ACC112 (cell line): Measurements from ENCODE around the gene TFDP1.
"Not testable (repeated sequence)": the region's sequence is repeated elsewhere in the genome, so short reads cannot be mapped to it uniquely, and the experiment has no call there.

Experiments
- H2AFZ ChIP-seq: fragments of 200-600 bp; sonication (generic); one replicate; pipeline ENCODE4 v1.6.0; 2017; ENCODE audit warnings: antibody characterized with exemption, low read length; ENCODE audit not compliant: unreplicated experiment
- H3K27ac ChIP-seq: fragments of 200-600 bp; sonication (generic); 2 replicates; pipeline ENCODE4 v1.5.1; 2014; ENCODE audit warnings: low read depth, mild to moderate bottlenecking, antibody characterized with exemption, low read length, moderate library complexity
- H3K27me3 ChIP-seq: fragments of 200-600 bp; sonication (generic); 2 replicates; pipeline ENCODE4 v1.6.1; 2014; ENCODE audit warnings: mild to moderate bottlenecking, antibody characterized with exemption, low read length, moderate library complexity, mixed read lengths; ENCODE audit not compliant: insufficient read depth
- H3K36me3 ChIP-seq: fragments of 200-600 bp; sonication (generic); 2 replicates; pipeline ENCODE4 v1.6.1; 2016; ENCODE audit warnings: mild to moderate bottlenecking, antibody characterized with exemption, low read length, moderate library complexity, mixed read lengths; ENCODE audit not compliant: insufficient read depth
- H3K4me1 ChIP-seq: fragments of 200-600 bp; sonication (generic); one replicate; pipeline ENCODE4 v1.6.1; 2016; ENCODE audit warnings: low read length, mixed read lengths; ENCODE audit not compliant: insufficient read depth, unreplicated experiment, control insufficient read depth
- H3K4me3 ChIP-seq: fragments of 200-600 bp; sonication (generic); 2 replicates; pipeline ENCODE4 v1.5.1; 2014; ENCODE audit warnings: mild to moderate bottlenecking, low read depth, low read length
- H3K79me2 ChIP-seq: fragments of 200-600 bp; sonication (generic); one replicate; pipeline ENCODE4 v1.6.0; 2016; ENCODE audit warnings: low read length; ENCODE audit not compliant: control insufficient read depth, unreplicated experiment, insufficient read depth

Gene TFDP1

DNA sequence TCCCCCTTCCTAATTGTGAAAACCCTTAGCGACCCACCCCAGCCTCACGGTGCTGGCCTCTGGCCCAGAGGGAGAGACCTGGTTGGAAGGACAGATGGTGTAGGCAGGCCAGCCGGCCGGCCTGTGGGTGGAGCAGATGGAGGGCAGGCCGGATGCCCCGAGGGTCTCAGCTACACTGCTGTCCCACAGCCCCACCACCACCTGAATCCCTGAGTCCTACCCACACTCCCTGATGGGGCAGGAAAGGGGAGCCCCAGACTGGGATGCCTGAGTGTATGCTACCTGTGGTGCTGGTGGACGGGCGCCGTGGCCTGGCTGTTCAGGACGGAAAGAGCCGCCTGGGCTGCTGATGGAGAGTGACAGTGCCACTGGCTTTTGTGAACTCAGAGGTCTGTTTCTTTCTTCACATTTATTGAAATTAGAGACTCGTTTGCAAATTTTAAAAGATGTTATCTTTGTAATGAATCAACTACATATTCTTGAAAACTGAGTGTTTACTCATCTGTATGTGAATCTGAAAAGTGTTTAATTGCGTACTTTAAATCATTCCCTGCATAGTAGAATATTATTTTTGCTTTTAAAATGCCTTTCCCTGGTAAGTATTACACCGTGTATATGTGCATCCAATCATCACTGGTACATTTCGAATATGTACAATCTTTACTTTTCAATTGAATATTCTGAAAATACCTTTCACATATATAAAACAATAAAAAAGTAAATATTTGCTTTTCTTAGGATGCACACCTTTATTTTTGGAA, 35.7 kb downstream of the TFDP1 start:
- Histone ChIP-seq H3K79me2 (peaks cover 59% of the 10 kb centered on the region), H2AFZ (no peak overlapping the region), H3K4me1 (no peaks in the 10 kb centered on the region), H3K27ac (no peak overlapping the region), H3K36me3 (peaks cover 9% of the 10 kb centered on the region; the same call in 1 of the 2 replicates), H3K27me3 (no peaks in the 10 kb centered on the region), H3K4me3 (no peak overlapping the region)

DNA sequence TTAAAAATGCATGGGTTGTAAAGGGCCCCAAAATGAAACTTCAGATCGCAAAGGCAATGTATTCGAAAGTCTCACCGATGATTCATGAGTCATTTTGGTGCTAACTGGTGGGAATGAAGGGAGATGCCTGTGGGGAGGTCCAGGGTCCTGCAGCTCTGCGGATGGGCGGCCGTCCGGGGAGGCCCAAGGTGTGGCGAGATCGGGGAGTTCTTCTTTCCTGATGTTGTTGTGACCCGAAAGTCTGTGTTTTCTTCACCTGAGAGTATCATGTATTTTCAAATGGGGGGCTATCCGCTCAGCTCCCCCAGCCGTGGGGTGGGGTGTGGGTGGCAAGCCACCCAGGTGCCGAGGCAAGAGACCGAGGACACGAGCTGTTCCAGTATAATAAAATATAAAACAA, 36.5 kb downstream of the TFDP1 start:
- Histone ChIP-seq H3K4me3 (no peak overlapping the region), H3K27me3 (no peaks in the 10 kb centered on the region), H3K36me3 (peaks cover 9% of the 10 kb centered on the region; the same call in 1 of the 2 replicates), H3K4me1 (no peaks in the 10 kb centered on the region), H3K79me2 (peaks cover 56% of the 10 kb centered on the region), H3K27ac (no peak overlapping the region), H2AFZ (no peak overlapping the region)

DNA sequence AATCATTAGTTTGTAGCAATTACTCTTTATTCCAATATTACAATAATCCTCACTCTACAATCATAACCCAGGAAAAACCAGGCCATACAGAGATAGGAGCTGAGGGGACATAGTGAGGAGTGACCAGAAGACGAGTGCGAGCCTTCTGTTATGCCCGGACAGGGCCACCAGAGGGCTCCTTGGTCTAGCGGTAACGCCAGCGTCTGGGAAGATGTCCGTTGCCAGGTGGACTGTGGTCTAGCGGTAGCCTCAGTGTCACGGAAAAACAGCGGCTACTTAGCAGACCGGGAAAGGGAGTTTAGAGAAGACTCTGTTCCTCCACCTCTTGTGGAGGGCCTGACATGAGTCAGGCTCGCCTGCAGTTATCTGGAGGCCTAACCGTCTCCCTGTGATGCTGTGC, 36.9 kb downstream of the TFDP1 start:
- not testable (repeated sequence) for H3K4me1 ChIP-seq, H3K4me3 ChIP-seq, H2AFZ ChIP-seq, H3K27ac ChIP-seq, H3K27me3 ChIP-seq, H3K36me3 ChIP-seq
- H3K79me2 ChIP-seq, result peaks cover 56% of the 10 kb centered on the region

DNA sequence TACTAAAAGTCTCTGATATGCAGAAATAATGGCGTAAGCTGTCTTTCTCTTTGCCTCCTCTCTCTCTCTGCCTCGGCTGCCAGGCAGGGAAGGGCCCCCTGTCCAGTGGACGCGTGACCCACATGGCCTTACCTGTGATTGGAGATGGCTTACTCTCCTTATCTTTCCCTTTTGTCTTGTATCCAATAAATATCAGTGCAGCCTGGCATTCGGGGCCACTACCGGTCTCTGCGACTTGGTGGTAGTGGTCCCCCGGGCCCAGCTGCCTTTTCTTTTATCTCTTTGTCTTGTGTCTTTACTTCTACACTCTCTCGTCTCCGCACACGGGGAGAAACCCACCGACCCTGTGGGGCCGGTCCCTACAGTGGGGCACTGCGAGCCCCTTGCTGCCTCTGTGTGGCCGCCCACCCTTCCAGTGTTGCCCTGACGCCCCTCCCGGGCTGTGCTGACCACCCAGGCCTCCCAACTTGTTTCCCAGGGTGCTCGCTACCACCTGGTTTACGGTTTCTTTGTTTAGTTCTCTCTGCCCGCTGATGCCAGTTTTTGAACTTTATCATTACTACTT, 37.5 kb downstream of the TFDP1 start:
- H3K4me1 ChIP-seq, H3K4me3 ChIP-seq, H3K27ac ChIP-seq, H2AFZ ChIP-seq, H3K27me3 ChIP-seq: not testable (repeated sequence)
- peaks cover 14% of the 10 kb centered on the region; the same call in 1 of the 2 replicates for H3K36me3 ChIP-seq
- H3K79me2 ChIP-seq, result peaks cover 57% of the 10 kb centered on the region

DNA sequence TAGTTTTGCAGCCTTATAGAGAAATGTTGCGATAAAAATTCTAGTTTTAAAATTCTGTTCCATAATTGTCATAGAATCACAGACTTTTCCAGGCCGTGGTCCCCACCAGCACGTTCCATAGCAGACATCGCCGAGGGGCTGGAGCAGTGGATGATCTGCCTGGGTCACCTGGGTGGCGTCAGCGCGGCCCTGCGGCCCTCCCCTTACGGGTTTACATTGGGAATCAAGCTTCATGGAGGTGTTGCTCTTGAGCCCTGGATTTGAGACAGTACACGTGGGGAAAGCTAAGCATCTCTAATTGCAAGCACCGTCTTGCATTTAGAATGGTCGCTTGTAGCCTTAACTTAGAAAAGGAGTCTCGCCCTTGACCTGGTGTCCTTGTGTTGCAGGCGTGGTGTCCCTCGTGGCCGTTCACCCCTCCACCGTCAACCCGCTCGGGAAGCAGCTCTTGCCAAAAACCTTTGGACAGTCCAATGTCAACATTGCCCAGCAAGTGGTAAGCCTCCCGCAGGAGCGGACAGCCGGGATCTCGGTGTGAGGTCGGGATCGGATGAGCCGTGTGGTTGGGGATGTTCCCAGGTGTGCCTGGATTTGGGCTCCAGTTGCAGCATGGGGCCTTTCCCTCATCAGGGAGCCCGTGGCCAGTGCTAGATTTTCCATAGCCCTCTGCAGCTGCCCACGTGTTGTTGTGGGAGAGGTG, 38.4 kb downstream of the TFDP1 start:
- no peak overlapping the region for H3K27ac ChIP-seq
- no peaks in the 10 kb centered on the region for H3K27me3 ChIP-seq
- H3K4me3 ChIP-seq, result no peak overlapping the region
- H2AFZ ChIP-seq, result no peak overlapping the region
- no peaks in the 10 kb centered on the region for H3K4me1 ChIP-seq
- H3K36me3 ChIP-seq, result peaks cover 16% of the 10 kb centered on the region; the same call in 1 of the 2 replicates
- H3K79me2 ChIP-seq, result peaks cover 57% of the 10 kb centered on the region

DNA sequence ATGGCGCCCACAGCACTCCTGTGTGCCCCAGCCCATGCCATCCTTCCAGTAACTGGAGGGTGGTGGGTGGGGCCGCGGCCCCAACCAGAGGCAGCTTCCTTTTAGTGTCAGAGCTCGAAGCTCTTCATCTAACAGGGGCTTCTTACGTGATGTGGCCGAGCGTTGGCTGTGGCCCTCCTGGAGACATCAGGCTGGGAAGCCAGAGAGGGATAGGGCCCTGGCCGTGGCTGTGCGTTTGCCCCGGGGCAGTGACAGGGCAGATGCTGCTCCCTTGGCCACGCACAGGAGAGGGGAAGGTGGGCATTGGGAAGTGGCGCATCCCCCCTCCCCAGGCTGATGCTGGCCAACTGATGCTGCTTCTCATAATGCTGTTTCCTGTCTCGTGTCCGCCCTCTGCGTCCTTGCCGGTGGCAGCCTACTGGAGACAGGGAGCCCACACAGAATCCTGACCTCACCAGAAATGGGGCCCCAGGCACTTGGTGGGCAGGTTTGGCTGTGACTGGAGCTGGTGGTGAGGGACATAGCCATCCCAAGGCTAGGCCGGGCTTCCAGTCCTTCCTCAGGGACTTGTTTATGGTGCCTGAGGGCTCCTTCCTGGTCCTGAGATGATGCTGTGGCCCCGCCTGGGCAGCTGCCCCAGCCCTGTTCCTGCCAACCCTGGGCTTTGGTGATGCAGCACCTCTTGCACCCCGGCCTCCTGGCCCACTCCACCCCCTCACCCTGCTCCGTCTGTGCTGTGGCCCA, 39.1 kb downstream of the TFDP1 start:
- Histone ChIP-seq H3K27ac (no peak overlapping the region), H3K4me3 (no peak overlapping the region), H3K36me3 (peaks cover 16% of the 10 kb centered on the region; the same call in 1 of the 2 replicates), H3K27me3 (no peaks in the 10 kb centered on the region), H3K79me2 (peaks cover 57% of the 10 kb centered on the region), H2AFZ (no peak overlapping the region), H3K4me1 (no peaks in the 10 kb centered on the region)

DNA sequence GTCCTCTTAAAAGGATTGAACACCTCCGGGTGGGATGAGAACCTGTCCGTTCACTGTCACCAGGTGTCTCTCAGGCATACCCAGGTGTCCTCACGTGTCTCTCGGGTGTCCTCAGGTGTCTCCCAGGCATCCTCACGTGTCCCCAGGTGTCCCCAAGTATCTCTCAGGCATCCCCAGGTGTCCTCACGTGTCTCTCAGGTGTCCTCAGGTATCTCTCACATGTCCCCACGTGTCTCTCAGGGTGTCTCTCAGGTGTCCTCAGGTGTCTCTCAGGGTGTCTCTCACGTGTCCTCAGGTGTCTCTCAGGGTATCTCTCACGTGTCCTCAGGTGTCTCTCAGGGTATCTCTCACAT, 39.7 kb downstream of the TFDP1 start:
- Histone ChIP-seq H3K36me3 (peaks cover 20% of the 10 kb centered on the region; the same call in 1 of the 2 replicates), H3K79me2 (peaks cover 58% of the 10 kb centered on the region), H3K4me1 (no peaks in the 10 kb centered on the region), H3K4me3 (no peak overlapping the region), H2AFZ (no peak overlapping the region), H3K27ac (no peak overlapping the region), H3K27me3 (no peaks in the 10 kb centered on the region)

DNA sequence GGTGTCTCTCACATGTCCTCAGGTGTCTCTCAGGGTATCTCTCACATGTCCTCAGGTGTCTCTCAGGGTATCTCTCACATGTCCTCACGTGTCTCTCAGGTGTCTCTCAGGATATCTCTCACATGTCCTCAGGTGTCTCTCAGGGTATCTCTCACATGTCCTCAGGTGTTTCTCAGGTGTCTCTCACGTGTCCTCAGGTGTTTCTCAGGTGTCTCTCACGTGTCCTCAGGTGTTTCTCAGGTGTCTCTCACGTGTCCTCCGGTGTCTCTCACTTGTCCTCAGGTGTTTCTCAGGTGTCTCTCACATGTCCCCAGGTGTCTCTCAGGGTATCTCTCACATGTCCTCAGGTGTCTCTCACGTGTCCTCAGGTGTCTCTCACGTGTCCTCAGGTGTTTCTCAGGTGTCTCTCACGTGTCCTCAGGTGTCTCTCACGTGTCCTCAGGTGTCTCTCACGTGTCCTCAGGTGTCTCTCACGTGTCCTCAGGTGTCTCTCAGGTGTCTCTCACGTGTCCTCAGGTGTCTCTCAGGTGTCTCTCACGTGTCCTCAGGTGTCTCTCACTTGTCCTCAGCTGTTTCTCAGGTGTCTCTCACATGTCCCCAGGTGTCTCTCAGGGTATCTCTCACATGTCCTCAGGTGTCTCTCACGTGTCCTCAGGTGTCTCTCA, 40.2 kb downstream of the TFDP1 start:
- Histone ChIP-seq H3K36me3 (peaks cover 24% of the 10 kb centered on the region; the same call in 1 of the 2 replicates), H3K79me2 (peaks cover 54% of the 10 kb centered on the region)
- not testable (repeated sequence) for H3K27ac ChIP-seq, H3K4me1 ChIP-seq, H2AFZ ChIP-seq, H3K27me3 ChIP-seq, H3K4me3 ChIP-seq

DNA sequence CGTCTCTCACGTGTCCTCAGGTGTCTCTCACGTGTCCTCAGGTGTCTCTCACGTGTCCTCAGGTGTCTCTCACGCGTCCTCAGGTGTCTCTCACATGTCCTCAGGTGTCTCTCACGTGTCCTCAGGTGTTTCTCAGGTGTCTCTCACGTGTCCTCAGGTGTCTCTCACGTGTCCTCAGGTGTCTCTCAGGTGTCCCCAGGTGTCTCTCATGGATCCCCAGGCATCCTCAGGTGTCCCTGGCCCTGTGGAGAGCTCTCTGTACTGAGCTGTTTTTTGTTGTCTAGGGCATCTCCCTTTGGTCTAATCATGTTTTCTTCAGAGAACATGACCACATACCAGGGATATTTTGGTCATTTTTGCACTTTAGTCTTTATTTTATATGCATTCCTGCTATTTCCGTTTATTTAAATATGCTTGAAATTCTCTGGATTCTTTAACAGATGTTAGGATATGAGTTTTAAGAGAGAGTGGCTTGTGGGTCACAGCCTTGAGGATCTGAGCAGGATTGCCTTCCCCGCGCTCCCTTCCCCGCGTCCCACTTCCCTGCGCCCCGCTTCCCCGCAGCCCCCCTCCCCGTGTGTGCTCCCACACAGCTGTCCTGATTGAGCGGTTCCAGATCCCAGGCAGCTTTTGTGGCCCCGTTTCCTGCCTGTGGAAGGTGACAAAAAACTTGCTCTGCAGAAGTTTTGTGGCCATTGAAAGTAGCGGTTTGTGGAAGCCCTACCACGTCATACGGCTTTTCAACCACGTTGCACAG, 41.6 kb downstream of the TFDP1 start:
- no peak overlapping the region for H2AFZ ChIP-seq
- H3K27me3 ChIP-seq, result no peaks in the 10 kb centered on the region
- no peaks in the 10 kb centered on the region for H3K4me1 ChIP-seq
- no peak overlapping the region for H3K4me3 ChIP-seq
- H3K36me3 ChIP-seq, result peaks cover 30% of the 10 kb centered on the region; the same call in 1 of the 2 replicates
- H3K79me2 ChIP-seq, result peaks cover 56% of the 10 kb centered on the region
- no peak overlapping the region for H3K27ac ChIP-seq
